SU-DHL-6 (cell line): ENCODE data around the gene B4GALNT4.

Source experiments
- H2AFZ ChIP-seq: fragments of 200-600 bp; sonication (generic); 2 replicates; pipeline ENCODE4 v1.6.1; 2014; ENCODE audit warnings: low read depth, mild to moderate bottlenecking, moderate library complexity, mixed read lengths, antibody characterized with exemption, low read length; ENCODE audit not compliant: severe bottlenecking
- H3F3A ChIP-seq: fragments of 200-600 bp; shearing (Covaris generic); 2 replicates; pipeline ENCODE4 v1.6.0; 2016; ENCODE audit warnings: antibody characterized with exemption, mild to moderate bottlenecking; ENCODE audit not compliant: insufficient read depth
- H3K27ac ChIP-seq: fragments of 200-600 bp; sonication (generic); 2 replicates; pipeline ENCODE4 v1.5.1; 2016; ENCODE audit warnings: low read depth, mild to moderate bottlenecking, low read length, moderate library complexity, mixed read lengths
- H3K27me3 ChIP-seq: fragments of 200-600 bp; sonication (generic), shearing (Covaris generic); 2 replicates; pipeline ENCODE4 v1.6.0; 2014; ENCODE audit warnings: mild to moderate bottlenecking, low read length
- H3K36me3 ChIP-seq: fragments of 200-600 bp; sonication (generic); 2 replicates; pipeline ENCODE4 v1.6.1; 2014; ENCODE audit warnings: mild to moderate bottlenecking, low read length, mixed read lengths
- H3K4me2 ChIP-seq: fragments of 300-600, 200-600 bp; shearing (Covaris generic), sonication (generic); 2 replicates; pipeline ENCODE4 v1.6.0; 2014; ENCODE audit warnings: low read length, low read depth, mild to moderate bottlenecking; ENCODE audit not compliant: poor library complexity, severe bottlenecking
- H3K4me3 ChIP-seq: fragments of 200-600 bp; sonication (generic); 2 replicates; pipeline ENCODE4 v1.5.1; 2014; ENCODE audit warnings: antibody characterized with exemption, low read length, mild to moderate bottlenecking, mixed read lengths; ENCODE audit not compliant: insufficient read depth, poor library complexity, severe bottlenecking
- H3K79me2 ChIP-seq: fragments of 200-600 bp; sonication (generic); 2 replicates; pipeline ENCODE4 v1.6.1; 2014; ENCODE audit warnings: mild to moderate bottlenecking, low read length, moderate library complexity; ENCODE audit not compliant: insufficient read depth
- H3K9ac ChIP-seq: fragments of 200-600 bp; sonication (generic); 2 replicates; pipeline ENCODE4 v1.7.0; 2014; ENCODE audit warnings: mild to moderate bottlenecking, low read length
- H3K9me2 ChIP-seq: fragments of 200-600 bp; sonication (generic); replicated peaks from 2 replicates; pipeline ENCODE4 v1.6.1; 2014; ENCODE audit warnings: low read length; ENCODE audit not compliant: insufficient read depth
- H3K9me3 ChIP-seq: fragments of 200-600 bp; sonication (generic); 2 replicates; pipeline ENCODE4 v1.6.1; 2014; ENCODE audit warnings: low read length, mixed read lengths; ENCODE audit not compliant: insufficient read depth
- H4K20me1 ChIP-seq: fragments of 200-600 bp; sonication (generic); 2 replicates; pipeline ENCODE4 v1.6.1; 2014; ENCODE audit warnings: low read depth, mild to moderate bottlenecking, antibody characterized with exemption, low read length, moderate library complexity, mixed read lengths
- CTCF ChIP-seq: fragments of 200-600 bp; sonication (generic); IDR thresholded peaks from one replicate; pipeline ENCODE4 v1.5.1; 2017; ENCODE audit warnings: antibody characterized with exemption, mild to moderate bottlenecking, low read length, moderate library complexity; ENCODE audit not compliant: insufficient read depth, poor library complexity, severe bottlenecking
- EZH2phosphoT487 ChIP-seq: fragments of 200-600 bp; sonication (generic), shearing (Covaris generic); conservative IDR thresholded peaks from 2 replicates; pipeline ENCODE4 v1.6.1; 2018; ENCODE audit warnings: mild to moderate bottlenecking, antibody characterized with exemption, low read length, moderate library complexity, mixed read lengths

The B4GALNT4 gene

GRCh38 chr11:357582-357981, 11.7 kb upstream of the B4GALNT4 start:
- Histone ChIP-seq H3K4me3 (no peak overlapping the region), H3K9me3 (peaks cover 4% of the 10 kb centered on the region; the same call in 1 of the 2 replicates), H3K79me2 (no peaks in the 10 kb centered on the region), H3K4me2 (no peak overlapping the region), H4K20me1 (no peaks in the 10 kb centered on the region), H2AFZ (no peak overlapping the region), H3K36me3 (no peaks in the 10 kb centered on the region), H3K9me2 (no peaks in the 10 kb centered on the region), H3F3A (peaks cover 16% of the 10 kb centered on the region), H3K9ac (no peak overlapping the region), H3K27ac (no peak overlapping the region), H3K27me3 (no peaks in the 10 kb centered on the region)
- no peak for TF ChIP-seq CTCF
- no peak for TF ChIP-seq EZH2phosphoT487

- Histone ChIP-seq H3K27me3 (no peaks in the 10 kb centered on the region), H3K27ac (no peak overlapping the region), H2AFZ (no peak overlapping the region), H3K36me3 (no peaks in the 10 kb centered on the region), H3K4me3 (no peak overlapping the region), H3K4me2 (no peak overlapping the region), H3K9me3 (peaks cover 4% of the 10 kb centered on the region; the same call in 1 of the 2 replicates), H3K9ac (no peak overlapping the region), H3K79me2 (no peaks in the 10 kb centered on the region), H3F3A (peaks cover 11% of the 10 kb centered on the region), H3K9me2 (no peaks in the 10 kb centered on the region), H4K20me1 (no peaks in the 10 kb centered on the region)
- TF ChIP-seq EZH2phosphoT487 (no peak), CTCF (no peak)
Observed at GRCh38 chr11:358129-358800, 11.0 kb upstream of the B4GALNT4 start.

GRCh38 chr11:359181-359714, 10.1 kb upstream of the B4GALNT4 start:
- Histone ChIP-seq H3K79me2 (no peaks in the 10 kb centered on the region), H3K4me2 (no peak overlapping the region), H2AFZ (no peak overlapping the region), H3K27me3 (no peaks in the 10 kb centered on the region), H3F3A (peaks cover 4% of the 10 kb centered on the region; the same call in 1 of the 2 replicates), H3K36me3 (no peaks in the 10 kb centered on the region), H3K4me3 (no peak overlapping the region), H3K9me3 (peaks cover 4% of the 10 kb centered on the region; the same call in 1 of the 2 replicates), H3K27ac (no peak overlapping the region), H4K20me1 (no peaks in the 10 kb centered on the region), H3K9ac (no peak overlapping the region), H3K9me2 (no peaks in the 10 kb centered on the region)
- no peak for TF ChIP-seq EZH2phosphoT487
- no peak for TF ChIP-seq CTCF
